Heart left ventricle (tissue), 13 donors: ENCODE measurements around the gene TRIM22.

Experiments
- POLR2A ChIP-seq, 2 donors: fragments of 450-650 bp; IDR thresholded peaks; one replicate each; pipeline ENCODE4 v1.6.1; 2017; ENCODE audit warnings: antibody characterized with exemption in 2 of 2, mild to moderate bottlenecking in 2 of 2, moderate library complexity in 2 of 2
- TF ChIP-seq, protein P1 (sequence below), 12 donors: fragments of 200-600 bp; sonication (generic) in 4 of 12; IDR thresholded peaks; one replicate each; pipeline versions ENCODE4 v1.5.0 to v1.8.0; 2018 to 2022; ENCODE audit warnings: antibody characterized with exemption in 12 of 12, mild to moderate bottlenecking in 5 of 12
- donor health status: ischemic (EF 13 %, LVEDD 7.1; RV severe dilation, severe dysfunction).
- donor health status: DM: no; HTN: yes; CAD: no.
- donor health status: DM: no; HTN: no; CAD: no.
- donor health status: ischemic (EF 25% LVEDD 6.9; RV normal size, moderate dysfunction).
- donor health status: ischemic (EF 25% LVEDD 5.7; RV mildly dilated, moderate dysfunction).
- donor health status: ischemic (EF 35%, LVEDD 5.7; RV mildly dilated, moderate dysfunction).
- donor health status: nonischemic (EF 11% LVEDD 7.7; RV severe dilation, severe dysfunction).
- donor health status: DM: yes; HTN: yes; CAD: no.
- donor health status: PGD.
- donor health status: ischemic (EF 29% LVEDD 5.4; RV normal size, mild dysfunction).
- donor health status: nonischemic (EF 23%, LVEDD 6.1; RV moderate dilation, normal function).

DNA sequence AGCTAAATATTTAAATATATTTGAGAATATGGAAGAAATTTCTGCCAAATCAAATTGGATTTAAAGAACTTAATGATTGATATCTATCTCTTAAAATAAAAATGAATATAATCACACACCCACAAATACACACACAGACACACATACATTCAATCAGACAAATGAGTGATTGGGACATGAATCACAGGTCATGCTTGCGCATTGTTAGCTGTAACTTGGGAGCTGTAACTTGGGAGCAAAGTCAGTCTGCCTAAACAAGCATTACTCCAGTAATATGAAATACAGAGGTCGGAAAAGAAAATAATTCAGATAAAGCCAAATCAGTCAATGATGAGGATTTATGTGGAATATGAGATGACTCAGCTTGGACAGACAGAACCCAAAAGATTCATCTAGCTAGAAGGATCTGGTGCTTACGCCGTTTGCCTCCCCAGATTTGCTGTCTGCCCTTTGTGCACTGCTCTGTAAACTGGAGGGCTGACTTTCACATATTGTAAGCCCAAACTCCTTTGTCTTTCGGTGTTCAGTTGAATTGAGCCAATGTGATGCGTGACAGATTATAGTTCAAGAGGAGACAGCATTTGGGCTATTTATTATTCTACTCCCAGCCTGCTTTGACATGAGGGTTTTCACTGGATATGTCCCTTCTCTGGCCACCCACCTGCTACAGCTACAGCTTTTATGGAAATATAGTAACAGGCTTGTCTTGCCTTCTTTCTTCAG, 48.2 kb downstream of the TRIM22 start:
- no peak for TF ChIP-seq POLR2A (IDR thresholded peaks at IDR 0.05)
- TF ChIP-seq, protein P1, sequence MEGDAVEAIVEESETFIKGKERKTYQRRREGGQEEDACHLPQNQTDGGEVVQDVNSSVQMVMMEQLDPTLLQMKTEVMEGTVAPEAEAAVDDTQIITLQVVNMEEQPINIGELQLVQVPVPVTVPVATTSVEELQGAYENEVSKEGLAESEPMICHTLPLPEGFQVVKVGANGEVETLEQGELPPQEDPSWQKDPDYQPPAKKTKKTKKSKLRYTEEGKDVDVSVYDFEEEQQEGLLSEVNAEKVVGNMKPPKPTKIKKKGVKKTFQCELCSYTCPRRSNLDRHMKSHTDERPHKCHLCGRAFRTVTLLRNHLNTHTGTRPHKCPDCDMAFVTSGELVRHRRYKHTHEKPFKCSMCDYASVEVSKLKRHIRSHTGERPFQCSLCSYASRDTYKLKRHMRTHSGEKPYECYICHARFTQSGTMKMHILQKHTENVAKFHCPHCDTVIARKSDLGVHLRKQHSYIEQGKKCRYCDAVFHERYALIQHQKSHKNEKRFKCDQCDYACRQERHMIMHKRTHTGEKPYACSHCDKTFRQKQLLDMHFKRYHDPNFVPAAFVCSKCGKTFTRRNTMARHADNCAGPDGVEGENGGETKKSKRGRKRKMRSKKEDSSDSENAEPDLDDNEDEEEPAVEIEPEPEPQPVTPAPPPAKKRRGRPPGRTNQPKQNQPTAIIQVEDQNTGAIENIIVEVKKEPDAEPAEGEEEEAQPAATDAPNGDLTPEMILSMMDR (IDR thresholded peaks at IDR 0.05): no peak
